ENCODE data around the gene CACNA1C. TPM values are rescaled to one million over a fixed set of nuclear protein-coding genes. Genes with fewer than 3 reads are reported as not detected.
A peak's percentile ranks its signal among the peaks of the same experiment; 100 is the strongest.

CACNA1C gene
- total RNA-seq, 4 donors from 2014 or later = 3.8 to 13.6 (median 5.7) TPM

GRCh38 chr12:2504577-2504976 is 451.8 kb downstream of the CACNA1C start:
- TF ChIP-seq CTCF (IDR thresholded peaks at IDR 0.05) = no peak
- ATAC-seq (ENCODE audit: low FRiP score) (no peak), DNase-seq (ENCODE audit: low spot score) (no peak)

- TF ChIP-seq CTCF (IDR thresholded peaks at IDR 0.05) = no peak
- ATAC-seq (ENCODE audit: low FRiP score) (no peak), DNase-seq (ENCODE audit: low spot score) (no peak)
Observed at GRCh38 chr12:2507814-2508213, 455.0 kb downstream of the CACNA1C start.

DNA sequence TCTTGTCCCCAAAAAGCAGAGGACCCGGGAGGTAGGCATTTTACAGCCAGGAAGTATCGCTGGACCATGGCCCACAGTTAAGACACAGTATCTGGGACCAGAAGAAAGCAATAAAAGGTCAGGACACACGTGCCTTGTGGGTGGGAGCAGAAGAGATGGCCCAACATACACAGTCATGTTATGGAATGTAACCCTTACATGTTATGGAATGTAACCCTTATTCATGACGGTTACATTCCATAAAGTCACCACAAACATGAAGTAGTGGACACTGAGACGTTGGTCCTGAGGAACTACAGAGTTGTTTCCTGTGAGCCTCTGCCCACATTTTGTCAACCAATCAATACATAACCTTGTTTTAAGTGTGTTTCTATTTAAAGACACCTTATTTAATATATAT is 456.4 kb downstream of the CACNA1C start:
- DNase-seq (ENCODE audit: low spot score) (no peak), ATAC-seq (ENCODE audit: low FRiP score) (no peak)
- no peak for TF ChIP-seq CTCF (IDR thresholded peaks at IDR 0.05)

DNA sequence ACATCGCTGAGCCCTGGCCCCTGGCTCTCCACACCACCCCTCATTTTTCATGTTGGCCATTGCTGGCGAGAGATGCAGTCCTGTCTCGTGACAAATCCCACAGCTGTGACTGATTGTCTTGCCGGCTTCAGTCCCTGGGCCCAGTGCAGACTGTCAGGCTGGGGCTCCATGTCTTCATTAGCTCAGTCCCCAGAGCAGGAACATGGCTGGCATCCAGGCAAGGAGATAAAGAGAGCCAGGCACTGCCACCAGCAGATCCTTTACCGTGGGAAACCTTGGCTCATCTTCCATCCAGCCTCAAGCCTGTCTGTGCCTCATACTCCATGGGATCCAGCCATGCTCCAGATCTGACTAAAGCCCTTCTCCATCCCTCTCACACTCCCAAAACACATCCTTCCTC is 457.3 kb downstream of the CACNA1C start:
- TF ChIP-seq CTCF (IDR thresholded peaks at IDR 0.05) = no peak
- no peak for DNase-seq (ENCODE audit: low spot score)
- no peak for ATAC-seq (ENCODE audit: low FRiP score)

GRCh38 chr12:2513141-2514037 is 460.6 kb downstream of the CACNA1C start:
- no peak for DNase-seq (ENCODE audit: low spot score)
- no peak for TF ChIP-seq CTCF (IDR thresholded peaks at IDR 0.05)
- ATAC-seq (ENCODE audit: low FRiP score) = peak; percentile 65

GRCh38 chr12:2514038-2514340 is 461.2 kb downstream of the CACNA1C start:
- no peak for DNase-seq (ENCODE audit: low spot score)
- ATAC-seq (ENCODE audit: low FRiP score) = no peak
- no peak for TF ChIP-seq CTCF (IDR thresholded peaks at IDR 0.05)

DNA sequence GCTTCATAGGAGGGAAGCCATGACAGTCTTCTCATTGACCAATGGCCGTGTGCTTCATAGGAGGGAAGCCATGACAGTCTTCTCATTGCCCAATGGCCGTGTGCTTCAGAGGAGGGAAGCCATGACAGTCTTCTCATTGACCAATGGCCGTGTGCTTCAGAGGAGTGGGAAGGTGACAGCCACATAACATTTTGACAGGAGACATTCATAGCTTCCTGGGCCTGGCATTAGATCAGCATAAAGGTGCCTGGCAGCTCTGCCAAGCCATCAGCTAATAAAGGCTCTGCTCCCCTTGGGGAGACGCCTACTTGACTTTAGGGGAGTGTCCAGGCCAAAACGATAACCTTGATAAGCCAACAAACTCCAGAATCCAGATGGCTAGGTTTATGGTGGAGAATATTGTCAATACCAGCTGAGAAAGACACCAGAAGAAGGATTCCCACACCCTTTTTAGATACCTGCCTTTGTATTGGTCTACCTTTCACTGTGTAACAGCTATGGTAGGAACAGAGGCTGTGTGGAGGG is 468.0 kb downstream of the CACNA1C start:
- no peak for TF ChIP-seq CTCF (IDR thresholded peaks at IDR 0.05)
- DNase-seq (ENCODE audit: low spot score) = no peak
- no peak for ATAC-seq (ENCODE audit: low FRiP score)
